GM23338 (cell line): ENCODE results near the gene LAPTM5. TPM values are rescaled to one million over a fixed set of nuclear protein-coding genes. Genes with fewer than 3 reads are reported as not detected.

ENCODE experiments used
- ATAC-seq: fragments of 200-7000 bp; cut with Tn5 transposase; 3 replicates; pipeline ENCODE4 v1.9.1; 2020
- DNase-seq: peaks from one replicate; pipeline ENCODE4 v3.0.0-alpha.2; 2015; ENCODE audit warnings: low spot score
- H2AFZ ChIP-seq: fragments of 200-600 bp; sonication (generic); 2 replicates; pipeline ENCODE4 v1.8.0; 2016; ENCODE audit warnings: antibody characterized with exemption, mild to moderate bottlenecking, moderate library complexity
- H3F3A ChIP-seq: fragments of 200-600 bp; sonication (generic); replicated peaks from 2 replicates; pipeline ENCODE4 v1.8.0; 2017; ENCODE audit warnings: antibody characterized with exemption, mixed run types, low read depth
- H3K27ac ChIP-seq: fragments of 200-600 bp; sonication (generic); 2 replicates; pipeline ENCODE4 v1.6.1; 2016; ENCODE audit warnings: low read depth
- H3K27me3 ChIP-seq: fragments of 200-600 bp; sonication (generic); 2 replicates; pipeline ENCODE4 v1.8.0; 2016; ENCODE audit warnings: mild to moderate bottlenecking, mixed run types, moderate library complexity; ENCODE audit not compliant: insufficient read depth
- H3K36me3 ChIP-seq: fragments of 200-600 bp; sonication (generic); 2 replicates; pipeline ENCODE4 v1.8.0; 2016; ENCODE audit warnings: mild to moderate bottlenecking; ENCODE audit not compliant: insufficient read depth
- H3K4me1 ChIP-seq: fragments of 200-600 bp; sonication (generic); 2 replicates; pipeline ENCODE4 v1.8.0; 2016; ENCODE audit warnings: mild to moderate bottlenecking, moderate library complexity; ENCODE audit not compliant: insufficient read depth
- H3K4me2 ChIP-seq: fragments of 200-600 bp; sonication (generic); 2 replicates; pipeline ENCODE4 v1.7.1; 2017; ENCODE audit warnings: mixed run types
- H3K4me3 ChIP-seq: fragments of 200-600 bp; sonication (generic); 2 replicates; pipeline ENCODE4 v1.6.1; 2016; ENCODE audit warnings: mixed run types
- H3K79me2 ChIP-seq: fragments of 200-600 bp; sonication (generic); replicated peaks from 2 replicates; pipeline ENCODE4 v1.8.0; 2017; ENCODE audit warnings: mild to moderate bottlenecking; ENCODE audit not compliant: insufficient read depth
- H3K9me2 ChIP-seq: fragments of 200-600 bp; sonication (generic); 2 replicates; pipeline ENCODE4 v1.8.0; 2017; ENCODE audit not compliant: insufficient read depth
- H4K20me1 ChIP-seq: fragments of 200-600 bp; sonication (generic); replicated peaks from 2 replicates; pipeline ENCODE4 v1.8.0; 2017; ENCODE audit warnings: mild to moderate bottlenecking; ENCODE audit not compliant: insufficient read depth
- H3K27ac Mint-ChIP-seq: 2 replicates; pipeline ENCODE4 v1.8.0; 2020; ENCODE audit warnings: inconsistent platforms, mild to moderate bottlenecking, moderate library complexity, mixed read lengths
- H3K27me3 Mint-ChIP-seq: 3 replicates; pipeline ENCODE4 v1.8.0; 2022; ENCODE audit warnings: low read depth, mild to moderate bottlenecking, moderate library complexity, mixed read lengths, inconsistent platforms; ENCODE audit not compliant: insufficient read depth, poor library complexity
- H3K36me3 Mint-ChIP-seq: 3 replicates; pipeline ENCODE4 v1.8.0; 2021; ENCODE audit warnings: low read depth, mild to moderate bottlenecking, inconsistent platforms, moderate library complexity, mixed read lengths
- H3K4me1 Mint-ChIP-seq: 3 replicates; pipeline ENCODE4 v1.8.0; 2020; ENCODE audit warnings: mild to moderate bottlenecking, inconsistent platforms, mixed read lengths
- H3K4me3 Mint-ChIP-seq: 3 replicates; pipeline ENCODE4 v1.8.0; 2021; ENCODE audit warnings: moderate library complexity, mild to moderate bottlenecking, inconsistent platforms, mixed read lengths
- H3K9me3 Mint-ChIP-seq: 3 replicates; pipeline ENCODE4 v1.8.0; 2020; ENCODE audit warnings: moderate library complexity, mild to moderate bottlenecking, inconsistent platforms, mixed read lengths
- CREB1 ChIP-seq: fragments of 250-450 bp; sonication (Bioruptor Pico); IDR thresholded peaks from 2 replicates; pipeline ENCODE4 v1.5.0; 2020; ENCODE audit warnings: low read depth, mild to moderate bottlenecking, moderate library complexity
- EZH2 ChIP-seq: fragments of 200-600 bp; sonication (generic); IDR thresholded peaks from one replicate; pipeline ENCODE4 v1.8.0; 2017; ENCODE audit warnings: antibody characterized with exemption, mild to moderate bottlenecking, low read depth; ENCODE audit not compliant: unreplicated experiment
- JUNB ChIP-seq: IDR thresholded peaks from one replicate; pipeline ENCODE4 v1.6.1; 2016; ENCODE audit warnings: antibody characterized with exemption; ENCODE audit not compliant: unreplicated experiment
- POLR2AphosphoS5 ChIP-seq: IDR thresholded peaks from 2 replicates; pipeline ENCODE4 v1.6.1; 2016; ENCODE audit warnings: antibody characterized with exemption, low read depth
- ZNF114 ChIP-seq: fragments of 250-450 bp; sonication (Bioruptor Pico); IDR thresholded peaks from 2 replicates; pipeline ENCODE4 v1.5.0; 2020; ENCODE audit warnings: mild to moderate bottlenecking, moderate library complexity
- polyA plus RNA-seq: library from polyadenylated mRNA; unstranded; fragments of >200 nt; fragmentation: Nextera tagmentation; extraction: Ambion mirVana; gene quantifications from 2 replicates; pipeline ENCODE4 v1.2.1, GENCODE V29; 2016
- total RNA-seq: library from RNA; depleted of rRNA; stranded (reverse); fragments of >200 nt; shearing (Covaris generic); gene quantifications from 2 replicates; pipeline ENCODE4 v1.2.3, GENCODE V29; 2014
- TF ChIP-seq, protein P1 (sequence below): IDR thresholded peaks from 2 replicates; pipeline ENCODE4 v1.6.1; 2016; ENCODE audit warnings: antibody characterized with exemption
- TF ChIP-seq, protein P2 (sequence below), 2 experiments: fragments of 200-600 bp in 1 of 2; sonication (generic) in 1 of 2; conservative IDR thresholded peaks; 2 replicates each; pipeline versions ENCODE4 v1.5.1 to v1.6.1; 2016 to 2017; ENCODE audit warnings: antibody characterized with exemption in 2 of 2, low read depth in 2 of 2, mild to moderate bottlenecking in 2 of 2, moderate library complexity in 1 of 2

Gene LAPTM5
- total and polyA plus RNA-seq, 2 experiments from 2014 or later = 0.21 TPM; not detected in 1

DNA sequence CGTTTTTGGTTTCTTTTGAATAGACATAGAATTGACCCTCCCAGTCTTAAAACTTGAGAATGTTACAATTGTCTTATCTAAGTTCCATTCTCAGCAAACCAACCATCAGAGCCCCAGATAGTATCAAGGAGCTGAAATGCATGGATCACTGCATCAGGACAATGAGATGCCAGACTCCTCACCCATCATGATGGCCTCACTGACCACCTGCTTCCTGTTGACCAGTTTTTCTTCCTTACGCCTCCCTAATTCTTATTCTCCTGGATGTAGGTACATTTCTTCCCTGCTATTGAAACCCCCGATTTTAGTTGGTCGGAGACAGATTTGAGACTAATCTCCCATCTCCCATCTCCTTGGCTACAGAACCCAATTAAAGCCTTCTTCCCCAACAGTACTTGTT lies 51.9 kb downstream of the LAPTM5 start:
- no peaks in the 10 kb centered on the region for H3F3A ChIP-seq
- H3K4me1 ChIP-seq = peaks cover 3% of the 10 kb centered on the region; the same call in 1 of the 2 replicates
- H3K27me3 ChIP-seq = no peaks in the 10 kb centered on the region
- Mint-ChIP-seq H3K36me3 (no peaks in the 10 kb centered on the region), H3K4me1 (no peaks in the 10 kb centered on the region), H3K4me3 (no peak overlapping the region), H3K27me3 (peaks cover 1% of the 10 kb centered on the region), H3K27ac (no peak overlapping the region), H3K9me3 (no peaks in the 10 kb centered on the region)
- H3K27ac ChIP-seq = no peak overlapping the region
- no peak for TF ChIP-seq CREB1
- DNase-seq (no peak), ATAC-seq (no peak)
- no peaks in the 10 kb centered on the region for H4K20me1 ChIP-seq
- no peak overlapping the region for H3K4me3 ChIP-seq
- H3K79me2 ChIP-seq = no peaks in the 10 kb centered on the region
- H2AFZ ChIP-seq = no peak overlapping the region
- peaks cover 9% of the 10 kb centered on the region; the same call in 1 of the 2 replicates for H3K9me2 ChIP-seq
- H3K4me2 ChIP-seq = no peak overlapping the region
- no peaks in the 10 kb centered on the region for H3K36me3 ChIP-seq

DNA sequence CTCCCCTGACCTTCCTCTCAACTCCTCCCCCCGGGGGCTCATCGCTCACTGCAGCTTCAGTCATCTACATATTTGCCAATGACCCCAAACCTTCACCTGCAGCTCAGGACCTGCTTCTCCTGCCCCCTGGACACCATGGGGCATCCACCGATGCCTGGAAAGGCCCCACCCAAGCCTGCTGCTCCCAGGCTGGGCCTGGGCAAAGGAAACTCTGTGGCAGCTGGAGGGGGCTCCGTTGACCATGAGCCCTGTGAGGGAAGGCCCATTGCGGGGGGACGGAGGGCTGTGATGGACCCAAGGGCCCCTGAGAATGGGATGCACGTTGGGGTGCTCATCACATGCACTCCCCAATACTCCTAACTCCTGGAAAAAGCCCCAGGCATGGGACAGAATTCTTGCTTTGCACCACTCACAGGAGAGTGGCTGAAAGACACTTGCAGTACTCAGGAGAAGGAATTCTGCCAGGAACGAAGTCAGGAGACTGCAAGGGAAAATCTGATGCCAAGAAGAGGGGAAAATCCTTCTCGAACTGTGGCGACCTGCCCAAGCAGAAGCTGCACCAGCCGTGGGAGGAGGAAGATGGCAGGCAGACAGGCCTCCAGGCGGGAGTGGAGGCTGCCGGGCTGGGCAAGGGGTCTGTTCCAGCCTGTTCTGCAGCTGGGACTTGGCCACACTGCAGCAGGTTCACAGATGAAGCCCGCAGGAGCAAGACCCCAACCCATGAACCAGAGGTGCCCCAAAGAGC lies 52.6 kb downstream of the LAPTM5 start:
- ATAC-seq (no peak), DNase-seq (no peak)
- no peak overlapping the region for H3K27ac Mint-ChIP-seq
- Histone ChIP-seq H3K79me2 (no peaks in the 10 kb centered on the region), H3K9me2 (peaks cover 9% of the 10 kb centered on the region; the same call in 1 of the 2 replicates), H3K36me3 (no peaks in the 10 kb centered on the region), H4K20me1 (no peaks in the 10 kb centered on the region), H3K27me3 (no peaks in the 10 kb centered on the region), H3K4me1 (peaks cover 3% of the 10 kb centered on the region; the same call in 1 of the 2 replicates), H3K27ac (no peak overlapping the region), H3K4me2 (no peak overlapping the region), H3F3A (no peaks in the 10 kb centered on the region), H3K4me3 (no peak overlapping the region), H2AFZ (no peak overlapping the region)
- H3K36me3 Mint-ChIP-seq = no peaks in the 10 kb centered on the region
- no peak overlapping the region for H3K4me3 Mint-ChIP-seq
- H3K9me3 Mint-ChIP-seq = no peaks in the 10 kb centered on the region
- H3K27me3 Mint-ChIP-seq = no peaks in the 10 kb centered on the region
- H3K4me1 Mint-ChIP-seq = no peaks in the 10 kb centered on the region
- TF ChIP-seq POLR2AphosphoS5 (no peak), JUNB (no peak)
- TF ChIP-seq, protein P1, sequence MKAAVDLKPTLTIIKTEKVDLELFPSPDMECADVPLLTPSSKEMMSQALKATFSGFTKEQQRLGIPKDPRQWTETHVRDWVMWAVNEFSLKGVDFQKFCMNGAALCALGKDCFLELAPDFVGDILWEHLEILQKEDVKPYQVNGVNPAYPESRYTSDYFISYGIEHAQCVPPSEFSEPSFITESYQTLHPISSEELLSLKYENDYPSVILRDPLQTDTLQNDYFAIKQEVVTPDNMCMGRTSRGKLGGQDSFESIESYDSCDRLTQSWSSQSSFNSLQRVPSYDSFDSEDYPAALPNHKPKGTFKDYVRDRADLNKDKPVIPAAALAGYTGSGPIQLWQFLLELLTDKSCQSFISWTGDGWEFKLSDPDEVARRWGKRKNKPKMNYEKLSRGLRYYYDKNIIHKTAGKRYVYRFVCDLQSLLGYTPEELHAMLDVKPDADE = no peak

DNA sequence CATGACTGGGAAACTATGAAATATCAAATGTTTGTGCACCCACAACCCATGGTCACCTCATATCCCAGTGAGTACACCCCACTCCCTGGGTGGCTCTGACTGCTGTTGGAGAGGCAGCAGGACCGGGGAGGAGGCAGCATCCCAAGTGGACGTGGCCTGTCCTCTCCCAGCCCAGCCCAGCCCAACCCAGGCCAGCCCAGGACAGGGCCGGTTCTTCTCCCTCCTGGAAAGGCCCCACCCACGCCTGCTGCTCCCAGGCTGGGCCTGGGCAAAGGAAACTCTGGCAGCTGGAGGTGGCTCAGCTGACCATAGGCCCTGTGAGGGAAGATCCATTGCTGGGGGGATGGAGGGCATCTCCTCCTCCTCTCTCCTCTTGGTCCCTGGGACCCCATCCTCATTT lies 53.3 kb downstream of the LAPTM5 start:
- Histone ChIP-seq H3K27ac (no peak overlapping the region), H3K4me2 (no peak overlapping the region), H3K79me2 (no peaks in the 10 kb centered on the region), H3K4me3 (no peak overlapping the region), H4K20me1 (no peaks in the 10 kb centered on the region), H3K27me3 (no peaks in the 10 kb centered on the region), H3F3A (no peaks in the 10 kb centered on the region), H2AFZ (no peak overlapping the region), H3K36me3 (no peaks in the 10 kb centered on the region), H3K4me1 (peaks cover 3% of the 10 kb centered on the region; the same call in 1 of the 2 replicates), H3K9me2 (peaks cover 9% of the 10 kb centered on the region; the same call in 1 of the 2 replicates)
- DNase-seq (no peak), ATAC-seq (no peak)
- Mint-ChIP-seq H3K4me3 (no peak overlapping the region), H3K9me3 (no peaks in the 10 kb centered on the region), H3K27me3 (no peaks in the 10 kb centered on the region), H3K27ac (no peak overlapping the region), H3K36me3 (no peaks in the 10 kb centered on the region), H3K4me1 (no peaks in the 10 kb centered on the region)
- TF ChIP-seq EZH2 (no peak), ZNF114 (no peak)
- TF ChIP-seq, protein P2, sequence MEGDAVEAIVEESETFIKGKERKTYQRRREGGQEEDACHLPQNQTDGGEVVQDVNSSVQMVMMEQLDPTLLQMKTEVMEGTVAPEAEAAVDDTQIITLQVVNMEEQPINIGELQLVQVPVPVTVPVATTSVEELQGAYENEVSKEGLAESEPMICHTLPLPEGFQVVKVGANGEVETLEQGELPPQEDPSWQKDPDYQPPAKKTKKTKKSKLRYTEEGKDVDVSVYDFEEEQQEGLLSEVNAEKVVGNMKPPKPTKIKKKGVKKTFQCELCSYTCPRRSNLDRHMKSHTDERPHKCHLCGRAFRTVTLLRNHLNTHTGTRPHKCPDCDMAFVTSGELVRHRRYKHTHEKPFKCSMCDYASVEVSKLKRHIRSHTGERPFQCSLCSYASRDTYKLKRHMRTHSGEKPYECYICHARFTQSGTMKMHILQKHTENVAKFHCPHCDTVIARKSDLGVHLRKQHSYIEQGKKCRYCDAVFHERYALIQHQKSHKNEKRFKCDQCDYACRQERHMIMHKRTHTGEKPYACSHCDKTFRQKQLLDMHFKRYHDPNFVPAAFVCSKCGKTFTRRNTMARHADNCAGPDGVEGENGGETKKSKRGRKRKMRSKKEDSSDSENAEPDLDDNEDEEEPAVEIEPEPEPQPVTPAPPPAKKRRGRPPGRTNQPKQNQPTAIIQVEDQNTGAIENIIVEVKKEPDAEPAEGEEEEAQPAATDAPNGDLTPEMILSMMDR (conservative IDR thresholded peaks at IDR 0.05; ENCODE audit: low read depth in 2 of 2) = no peak
